Stimulated activated CD4-positive, alpha-beta T cell treated with anti-CD3 and anti-CD28 coated beads, Interleukin-2, amount 100 ng/mL, for 24 hours (primary cell): Measurements from ENCODE around the gene LMO1.

Experiments used
- DNase-seq, 2 donors: peaks; one replicate each; pipeline ENCODE4 v3.0.0-alpha.2; 2020

Gene LMO1

DNA sequence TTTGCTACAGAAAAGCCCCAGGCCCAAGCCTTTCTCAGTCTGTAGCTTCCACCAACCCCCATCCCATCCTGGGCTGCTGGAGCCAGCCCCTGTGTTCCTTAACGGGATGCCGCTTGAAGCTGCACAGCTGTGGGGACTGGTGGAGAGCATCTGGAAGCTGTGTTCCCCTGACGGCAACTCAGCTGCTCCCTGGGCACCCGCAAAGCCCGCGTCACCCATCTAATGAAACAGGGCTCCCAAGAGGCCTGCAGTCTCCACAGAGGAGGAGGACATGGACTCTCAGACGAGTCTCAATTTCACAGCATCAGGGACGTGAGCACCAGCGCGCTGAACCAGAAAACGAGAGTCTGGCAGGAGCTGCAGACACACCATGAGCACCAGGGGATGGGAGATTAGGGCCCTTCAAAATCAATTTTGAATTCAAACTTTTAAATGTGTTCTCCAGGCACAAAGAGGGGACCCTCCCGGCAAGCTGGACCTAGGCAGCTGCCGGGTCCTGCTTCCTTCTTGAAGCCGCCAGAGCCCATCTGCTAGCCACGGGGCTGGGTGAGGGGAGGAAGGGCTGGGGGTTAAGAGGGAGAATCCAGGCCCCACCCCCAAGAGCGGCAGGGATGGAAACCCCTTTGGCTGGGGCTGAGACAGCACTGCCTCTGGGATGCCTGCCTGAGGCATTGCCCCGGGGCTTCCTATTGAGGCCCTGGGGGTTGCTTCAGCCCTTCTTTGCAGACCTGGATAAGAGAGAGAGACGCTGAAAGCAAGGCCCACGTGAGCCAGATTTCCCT lies 21.0 kb downstream of the LMO1 start:
- no peak for DNase-seq

DNA sequence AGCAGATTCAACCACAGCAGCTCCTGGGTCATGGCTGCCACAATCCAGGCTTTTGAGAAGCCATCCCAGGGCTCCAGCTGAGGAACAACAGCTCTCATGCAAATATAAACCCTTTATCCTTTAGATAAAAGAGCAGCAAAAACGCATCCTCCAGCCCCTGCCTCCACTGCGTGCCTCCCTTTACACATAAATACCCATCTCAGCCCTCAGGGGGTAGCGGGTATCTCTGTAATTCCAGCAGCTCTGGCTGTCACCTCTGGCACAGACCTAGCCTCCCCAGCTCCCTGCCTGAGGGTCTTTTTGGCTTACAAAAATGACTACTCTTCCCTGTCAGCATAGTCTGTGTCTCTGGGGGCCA lies 21.6 kb downstream of the LMO1 start:
- DNase-seq: no peak

DNA sequence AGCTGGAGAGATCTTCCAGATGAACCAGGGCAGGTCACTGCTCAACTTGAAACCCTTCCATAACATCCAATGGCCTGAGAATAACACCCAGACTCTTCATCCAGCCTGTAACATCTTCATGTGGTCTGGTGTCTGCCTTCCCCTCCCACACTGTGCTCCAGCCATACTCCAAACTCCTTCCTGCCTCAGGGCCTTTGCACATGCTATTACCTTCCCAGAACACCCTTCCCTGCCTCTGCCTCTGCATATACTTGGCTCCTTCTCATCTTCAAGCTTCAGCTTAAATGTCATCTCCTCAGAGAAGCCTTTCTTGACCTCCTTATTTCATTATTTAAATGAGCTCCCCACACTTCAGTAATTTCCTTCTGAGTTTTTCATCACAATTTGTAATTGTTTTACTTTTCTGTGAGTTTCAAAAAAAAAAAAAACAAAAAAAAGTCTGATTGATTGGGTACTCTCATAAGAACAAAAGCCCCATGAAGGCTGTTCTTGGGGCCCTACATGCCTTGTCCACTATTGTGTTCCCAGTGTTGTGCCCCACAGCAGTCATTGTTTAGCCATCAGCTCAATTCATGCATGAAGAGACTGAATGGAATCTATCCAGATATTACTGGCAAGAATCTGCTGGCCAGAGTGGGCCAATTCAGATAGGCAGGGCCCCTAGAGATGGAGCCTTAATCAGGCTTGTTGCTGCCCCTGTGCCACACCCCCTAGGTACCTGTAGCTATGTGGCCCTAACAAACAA lies 22.1 kb downstream of the LMO1 start:
- DNase-seq: no peak

DNA sequence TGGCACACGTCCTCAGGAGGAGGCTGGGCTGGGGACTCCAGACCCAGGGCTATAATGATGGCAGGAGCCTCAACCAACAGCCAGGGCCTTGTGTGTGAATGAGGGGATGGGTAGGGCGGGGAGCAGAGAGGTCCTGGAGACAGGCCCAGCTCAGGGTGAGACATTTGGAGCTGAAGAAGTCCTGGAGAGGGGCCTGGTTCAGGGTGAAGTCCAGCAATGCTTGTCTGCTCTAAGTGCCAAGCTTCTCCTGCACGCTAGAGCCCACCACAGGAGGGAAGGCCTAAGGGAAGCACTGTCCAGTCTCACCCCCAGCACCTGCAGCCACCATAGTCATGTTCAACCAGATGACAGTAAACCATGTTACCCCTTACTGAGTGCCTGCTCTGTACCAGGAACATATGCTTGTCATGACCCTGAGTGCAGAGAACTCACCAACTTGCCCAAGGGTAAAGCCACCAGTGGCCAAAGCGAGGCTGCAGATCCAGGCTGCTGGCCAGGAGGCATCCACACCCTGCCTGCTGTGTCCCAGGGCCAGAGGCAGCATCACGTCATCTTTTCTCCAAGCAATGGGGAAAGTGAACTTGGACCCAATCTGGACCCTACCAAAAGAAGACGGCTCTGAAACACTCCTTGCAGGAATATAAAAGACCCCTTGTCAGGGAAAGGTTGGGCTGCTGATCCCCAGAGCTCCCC lies 24.0 kb downstream of the LMO1 start:
- no peak for DNase-seq

DNA sequence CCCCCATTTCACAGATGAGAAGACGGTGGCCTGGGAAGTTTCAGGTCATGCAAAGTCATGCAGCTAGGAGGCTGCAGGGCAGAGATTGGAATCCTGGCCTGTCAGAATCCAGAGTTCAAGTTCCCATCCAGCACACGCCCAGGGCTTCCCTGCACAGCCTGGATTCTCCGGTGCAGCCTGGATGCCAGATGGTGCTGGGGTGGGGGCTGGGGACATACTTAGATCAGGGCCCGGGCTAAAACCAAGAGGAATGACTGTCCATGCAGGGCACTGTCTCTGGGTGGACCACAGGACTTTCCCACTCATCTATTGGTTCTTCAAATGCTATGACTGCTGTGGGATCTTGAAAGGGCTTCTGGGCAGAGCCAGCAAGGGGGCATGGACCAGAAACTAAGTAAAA lies 24.6 kb downstream of the LMO1 start:
- no peak for DNase-seq

DNA sequence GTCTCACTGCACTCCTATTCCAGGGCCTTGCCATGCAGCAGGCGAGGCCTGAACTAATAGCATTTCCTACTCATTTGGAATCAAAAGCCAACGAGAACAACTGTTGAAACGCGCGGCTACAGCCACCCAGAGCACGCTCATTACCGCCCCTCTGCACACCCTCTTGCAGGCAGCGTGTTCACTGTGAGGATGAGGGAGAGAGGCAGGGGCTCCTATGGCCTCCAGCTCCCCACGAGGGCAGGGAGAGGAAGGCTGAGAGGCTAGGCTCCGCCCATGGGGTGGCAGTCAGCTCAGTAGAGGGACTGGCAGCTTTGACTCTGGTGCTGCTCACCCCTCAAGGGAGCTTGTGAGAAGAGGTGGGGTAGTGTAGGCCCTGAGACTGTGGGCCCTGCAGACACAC lies 26.2 kb downstream of the LMO1 start:
- no peak for DNase-seq

DNA sequence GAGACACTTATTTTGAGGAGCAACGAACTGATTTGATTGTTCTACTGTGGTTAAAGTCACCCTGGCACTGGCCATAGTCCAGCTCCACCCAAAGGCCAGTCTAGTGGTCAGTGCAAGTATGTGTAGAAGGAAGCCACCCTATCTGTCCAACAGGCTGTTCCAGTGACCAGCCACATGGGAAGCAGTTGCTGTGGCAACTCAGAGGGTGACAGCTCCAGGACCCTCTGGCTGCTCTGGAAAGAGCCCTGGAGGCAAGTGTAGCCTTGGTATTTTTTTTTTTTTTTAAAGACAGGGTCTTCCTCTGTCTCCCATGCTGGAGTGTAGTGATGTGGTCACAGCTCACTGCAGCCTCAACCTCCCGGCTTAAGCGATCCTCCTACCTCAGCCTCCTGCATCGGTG lies 27.8 kb downstream of the LMO1 start:
- DNase-seq: no peak

DNA sequence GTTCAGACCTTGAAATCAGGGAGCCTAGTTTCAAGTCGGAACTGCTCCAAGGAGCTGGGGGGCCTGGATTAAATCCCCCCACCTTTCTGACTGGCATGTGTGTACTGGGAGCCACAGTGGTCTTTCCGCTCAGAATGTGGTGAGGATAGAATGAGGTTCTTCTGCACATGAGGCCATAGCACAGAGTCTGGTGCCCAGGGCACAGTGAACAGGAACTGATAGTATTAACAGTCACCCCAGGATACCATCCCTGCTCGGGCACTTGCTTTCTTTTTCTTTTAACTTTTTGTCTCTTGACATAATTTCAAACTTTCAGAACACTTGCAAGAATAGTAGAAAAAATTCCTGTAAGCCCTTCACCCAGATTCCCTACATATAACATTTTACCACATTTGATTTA lies 28.8 kb downstream of the LMO1 start:
- DNase-seq: no peak

DNA sequence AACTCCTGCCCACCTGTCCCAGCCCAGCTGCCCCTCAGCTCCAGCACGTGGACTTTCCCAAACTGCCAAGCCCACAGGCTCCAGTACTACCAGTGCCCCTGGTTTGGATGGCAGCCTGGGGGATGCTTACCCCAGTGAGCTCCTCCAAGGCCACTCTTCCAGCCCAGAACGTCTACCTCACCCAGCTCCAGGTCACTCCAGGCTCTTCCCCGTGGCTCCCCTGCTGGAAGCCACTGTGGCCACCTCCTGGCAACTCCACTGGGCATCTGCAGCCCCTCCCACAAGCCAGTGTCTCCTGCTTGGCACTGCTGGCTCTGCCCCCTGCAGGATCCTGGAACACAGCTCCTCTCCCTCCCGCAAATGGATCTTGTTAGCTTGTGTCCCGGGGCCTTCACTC lies 29.3 kb downstream of the LMO1 start:
- DNase-seq: no peak

DNA sequence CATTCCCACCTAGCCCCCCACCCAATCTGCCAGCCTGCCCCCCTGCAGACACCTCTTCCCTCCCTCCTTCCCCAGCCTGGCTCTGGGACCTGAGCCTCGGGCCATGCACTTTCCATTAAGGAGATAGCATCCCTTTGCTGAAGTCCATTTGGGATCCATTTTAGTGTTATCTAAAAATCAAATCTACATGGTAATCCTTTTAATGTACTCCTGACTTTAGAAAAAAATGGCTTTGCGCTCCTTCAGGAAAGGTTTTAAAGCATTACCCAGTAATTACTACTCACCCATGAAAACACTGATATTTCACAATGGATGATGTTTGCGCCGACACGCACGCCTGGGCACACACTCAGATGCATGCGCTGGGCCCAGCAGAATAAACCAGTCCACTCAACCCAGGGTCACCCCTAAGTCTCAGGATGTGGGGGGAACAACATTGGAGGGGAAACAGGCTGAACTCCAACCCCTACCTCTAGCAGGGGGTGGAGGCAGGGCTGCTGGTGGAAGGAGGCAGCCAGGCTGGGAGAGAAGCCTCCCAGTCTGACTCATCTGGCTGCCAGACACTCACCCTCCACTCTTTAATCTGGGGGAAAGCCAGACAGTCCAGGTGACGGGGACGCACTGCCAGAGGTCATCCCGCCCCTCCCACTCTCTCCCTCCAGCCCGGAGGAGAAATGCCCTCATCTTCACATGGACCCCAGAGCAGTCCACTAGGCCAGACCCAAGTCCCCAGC lies 29.8 kb downstream of the LMO1 start:
- no peak for DNase-seq

DNA sequence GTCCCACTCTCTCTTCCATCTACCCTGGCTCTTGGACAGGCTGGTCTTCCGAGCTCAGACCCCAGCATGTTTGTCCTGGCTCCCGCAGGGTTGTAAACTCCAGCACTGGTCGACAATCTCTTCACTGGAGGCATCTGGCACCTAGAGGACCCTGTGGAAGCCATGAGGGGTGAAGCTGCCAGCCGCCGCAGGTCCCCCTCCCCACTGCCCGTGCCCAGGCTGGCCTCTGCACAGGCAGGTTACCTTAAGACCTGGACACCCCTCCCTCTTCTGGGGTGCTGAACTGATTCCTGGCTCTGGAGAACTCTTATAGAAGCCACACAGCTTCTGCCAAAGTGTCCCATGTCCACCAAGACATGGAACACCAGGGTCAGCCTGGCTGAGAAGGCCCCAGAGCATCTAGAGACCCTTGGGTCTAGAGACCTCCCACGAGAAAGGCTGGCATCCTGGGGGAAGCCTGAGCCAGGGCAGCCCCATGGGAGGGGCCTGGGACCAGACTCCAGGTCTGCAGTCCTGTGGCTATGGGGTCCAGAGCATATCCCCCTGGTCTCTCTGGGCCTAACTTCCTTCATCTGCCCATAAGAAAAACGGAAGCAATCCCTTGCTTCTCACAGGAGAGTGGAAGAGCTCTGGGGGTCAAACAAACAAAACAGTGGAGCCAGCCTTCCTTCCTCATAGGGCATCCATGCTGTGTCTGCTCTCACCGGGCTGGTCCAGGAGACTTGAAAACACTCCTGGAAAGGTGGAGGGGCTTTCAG lies 30.6 kb downstream of the LMO1 start:
- no peak for DNase-seq

DNA sequence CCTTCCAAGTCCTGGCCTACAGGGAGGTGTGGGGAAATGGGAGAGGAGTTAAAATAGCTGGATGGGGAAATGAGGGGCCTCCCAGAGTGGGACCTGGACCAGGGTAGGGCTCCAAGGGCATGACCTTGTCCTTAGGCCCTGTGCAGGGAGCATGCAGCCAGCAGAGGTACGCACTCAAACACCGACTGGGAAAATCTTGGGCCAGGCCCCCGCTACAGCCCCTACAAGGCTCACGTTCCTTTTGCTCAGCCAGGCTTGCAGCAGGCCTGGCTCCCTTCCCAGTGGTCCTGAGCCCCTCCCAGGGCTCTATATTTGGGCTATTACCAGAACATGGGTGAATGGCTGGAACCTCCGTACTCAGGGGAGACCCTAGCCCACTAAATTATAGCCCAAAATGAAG lies 31.3 kb downstream of the LMO1 start:
- no peak for DNase-seq

DNA sequence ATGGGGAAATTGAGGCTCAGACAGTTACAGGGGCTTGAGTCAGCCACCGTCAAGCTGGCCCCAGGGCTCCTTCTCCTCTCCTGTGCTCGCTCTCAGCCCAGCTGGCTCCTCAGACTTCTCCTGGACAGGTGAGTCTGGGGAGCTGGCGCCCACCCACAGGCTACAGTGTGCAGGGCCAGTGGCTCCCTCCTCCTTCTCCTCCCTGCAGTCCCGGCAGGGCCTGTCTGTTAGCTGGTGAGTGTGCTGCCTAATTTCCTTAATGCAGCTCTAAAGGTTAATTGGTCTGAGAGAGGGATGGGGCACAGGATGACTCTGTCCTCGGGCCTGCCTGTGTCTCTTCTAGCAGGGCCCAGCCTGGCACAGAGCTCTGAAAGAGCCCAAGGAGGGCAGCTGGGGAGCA lies 31.7 kb downstream of the LMO1 start:
- no peak for DNase-seq

DNA sequence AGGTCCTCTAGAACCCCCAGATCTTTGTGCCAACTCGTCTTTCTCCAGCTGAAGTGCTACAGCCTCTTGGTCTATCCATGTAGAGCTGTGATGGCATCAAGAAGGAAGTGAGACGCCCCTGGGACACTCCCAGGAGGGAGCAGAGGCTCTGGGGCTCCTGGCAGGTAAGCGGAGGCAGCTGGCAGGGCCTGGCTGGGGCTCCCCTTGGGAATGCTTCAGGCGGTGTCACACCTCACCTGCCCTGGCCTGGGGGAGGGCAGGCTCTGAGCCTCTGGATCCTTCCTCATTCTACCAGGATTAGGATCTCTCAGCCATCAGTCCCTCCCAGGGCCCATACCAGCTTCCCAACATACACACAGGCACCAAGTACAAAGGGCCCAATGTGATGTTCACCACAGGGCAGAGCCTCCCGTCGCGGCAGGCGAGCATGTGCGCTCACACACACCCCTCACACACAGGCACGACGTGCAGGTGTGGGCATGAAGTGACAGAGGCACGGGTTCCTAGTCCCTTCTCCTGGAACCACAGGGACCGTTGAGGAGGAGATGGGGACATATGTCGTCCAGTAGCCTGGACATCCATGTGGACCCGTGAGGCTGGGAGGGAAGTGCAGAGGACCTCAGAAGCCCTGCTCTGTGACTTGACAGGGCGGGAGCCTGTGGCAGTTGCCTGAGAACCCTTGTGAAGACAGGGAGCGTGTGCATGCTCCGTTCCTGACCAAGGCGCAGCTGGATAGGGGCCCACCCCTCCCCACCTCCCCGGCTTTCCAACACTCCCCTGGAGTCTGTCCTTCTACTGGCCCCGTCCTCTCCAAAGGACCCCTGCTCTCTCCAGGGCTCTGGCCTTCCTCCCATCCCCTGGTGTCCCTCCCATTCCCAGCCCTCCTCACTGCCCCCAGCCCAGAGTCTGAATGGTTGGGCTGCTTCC lies 32.5 kb downstream of the LMO1 start:
- DNase-seq: no peak

DNA sequence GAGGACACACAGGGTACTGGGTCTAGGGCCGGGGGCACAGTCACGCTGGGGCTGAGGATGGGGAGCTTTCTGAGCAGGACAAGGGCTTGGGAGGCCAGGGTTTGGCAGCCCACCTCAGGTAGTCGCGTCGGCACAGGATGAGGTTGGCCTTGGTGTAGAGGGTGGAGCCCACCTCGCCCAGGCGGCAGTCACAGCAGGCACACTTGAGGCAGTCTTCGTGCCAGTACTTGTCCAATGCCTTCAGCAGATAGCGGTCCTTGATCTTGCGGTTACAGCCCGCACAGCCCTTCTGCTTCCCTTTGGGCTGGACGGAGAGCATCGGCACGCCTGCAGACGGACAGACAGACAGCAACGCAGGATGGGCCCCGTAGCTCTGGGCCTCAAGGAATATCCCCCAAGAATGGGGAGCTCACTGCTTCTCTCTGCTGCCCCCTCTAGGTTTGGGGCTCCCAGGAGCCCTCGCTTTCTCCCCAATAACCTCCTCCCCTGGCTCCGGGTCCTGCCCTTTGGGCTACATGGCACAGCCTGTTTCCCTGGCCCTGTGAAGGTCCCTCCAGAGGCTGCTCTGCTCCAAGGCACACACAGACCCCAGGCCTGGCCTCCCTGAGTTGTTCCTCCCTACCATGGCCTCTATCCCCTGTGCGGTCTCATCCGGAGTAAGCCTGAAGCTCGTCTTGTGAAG lies 33.4 kb downstream of the LMO1 start:
- DNase-seq: no peak

DNA sequence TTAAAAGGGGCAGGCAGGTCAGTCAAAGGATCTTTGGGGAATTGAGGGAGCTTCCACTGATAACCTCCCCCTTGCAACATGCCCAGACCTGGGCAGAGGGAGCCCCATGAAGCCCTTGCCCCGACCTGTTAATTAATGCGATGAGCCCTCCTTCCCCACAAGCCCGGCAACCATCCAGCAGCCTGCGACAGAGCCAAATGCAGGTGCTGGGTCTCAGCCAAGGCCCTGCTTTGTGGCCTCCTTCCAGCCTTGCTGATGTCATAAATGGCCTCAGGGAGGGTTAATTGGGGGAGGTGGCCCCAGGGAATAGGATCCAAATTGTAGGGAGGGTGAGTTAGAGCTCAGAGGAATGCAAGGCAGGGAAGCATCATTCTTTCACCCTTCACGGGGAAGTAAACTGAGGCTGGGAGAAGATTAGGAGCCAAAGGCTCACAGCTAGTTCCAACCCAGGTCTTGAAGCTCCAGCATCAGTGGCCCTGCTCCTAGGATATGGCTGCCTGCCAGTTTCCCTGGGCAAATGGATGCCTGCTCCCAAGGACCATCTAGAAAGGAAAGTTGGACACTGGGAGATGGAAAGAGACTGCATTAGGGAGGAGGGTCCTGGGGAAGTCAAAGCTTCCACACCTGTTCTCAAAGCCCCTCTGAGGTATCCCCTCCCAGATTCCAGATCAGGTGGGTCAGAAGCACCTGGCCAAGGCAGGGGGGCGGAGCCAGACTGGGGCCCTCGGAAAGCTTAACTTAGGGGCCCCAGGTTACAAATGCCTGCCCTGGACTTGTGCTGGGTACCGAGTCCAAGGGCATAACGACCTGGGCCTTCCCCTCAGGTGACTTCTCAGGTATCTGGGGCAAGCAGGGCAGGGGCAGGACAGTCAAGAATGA lies 34.1 kb downstream of the LMO1 start:
- DNase-seq: no peak

DNA sequence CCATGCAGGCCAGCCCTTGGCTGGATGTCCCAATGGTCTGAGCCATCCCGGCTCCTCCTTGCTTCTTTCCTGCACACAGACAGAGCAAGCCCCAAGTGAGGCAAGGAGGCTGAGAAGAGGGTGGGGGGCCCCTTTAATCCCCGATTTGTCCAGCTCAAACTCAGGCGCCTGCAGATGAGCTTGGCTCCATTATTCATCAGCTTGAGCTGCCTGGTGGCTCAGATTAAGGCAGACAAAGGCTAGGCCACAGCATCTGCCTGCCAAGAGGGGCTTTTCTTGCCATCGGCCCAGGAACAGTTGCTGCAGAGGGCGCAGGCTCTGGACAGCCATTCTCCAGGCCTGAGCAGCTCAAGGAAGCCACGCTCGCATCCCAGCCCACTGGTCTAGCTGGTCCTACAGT lies 35.4 kb downstream of the LMO1 start:
- DNase-seq: no peak

DNA sequence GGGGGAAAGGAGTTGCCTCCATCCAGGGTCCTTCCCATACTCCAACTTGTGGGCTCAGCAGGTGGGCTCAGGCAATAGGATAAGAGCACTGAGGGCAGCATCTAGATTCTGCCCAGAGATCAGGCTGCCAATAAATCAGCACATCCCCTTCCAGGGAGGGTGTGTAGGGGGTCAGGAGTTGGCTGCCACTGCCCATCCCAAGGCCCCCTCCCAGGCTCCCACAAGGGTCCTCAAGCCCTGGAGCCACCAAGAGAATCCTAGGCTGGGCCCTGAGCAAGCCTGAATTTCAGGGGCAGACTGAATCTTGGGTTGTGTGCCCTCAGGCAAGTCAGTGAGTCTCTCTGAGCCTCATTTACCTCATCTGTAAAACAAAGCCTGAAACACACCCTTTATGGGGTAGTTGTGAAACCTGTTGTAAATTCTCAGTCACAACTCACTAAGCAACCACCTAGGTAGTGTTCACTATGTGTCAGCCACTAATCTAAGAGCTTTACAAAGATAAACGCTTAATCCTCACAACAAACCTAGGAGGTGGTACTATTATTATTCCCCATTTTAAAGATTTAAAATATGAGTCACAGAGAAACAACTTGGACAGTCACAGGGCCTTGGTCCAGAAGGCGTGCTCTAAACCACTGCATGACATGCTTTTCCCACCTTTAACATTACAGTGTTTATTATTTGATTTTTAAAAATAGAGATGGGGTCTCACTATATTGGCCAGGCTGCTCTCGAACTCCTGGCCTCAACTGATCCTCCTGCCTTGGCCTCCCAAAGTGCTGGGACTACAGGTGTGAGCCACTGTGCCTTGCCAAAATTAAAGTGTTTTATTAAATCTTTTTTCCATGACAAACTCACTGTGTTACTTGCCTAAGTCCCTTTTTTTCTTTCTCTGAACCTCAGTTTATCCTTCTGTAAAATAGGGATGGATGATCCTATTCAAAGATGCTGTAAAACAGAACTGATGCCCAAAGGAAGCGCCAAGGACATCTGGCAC lies 36.2 kb downstream of the LMO1 start:
- DNase-seq: no peak
